Measurements from ENCODE around the gene TPT1. TPM values are rescaled to one million over a fixed set of nuclear protein-coding genes. Genes with fewer than 3 reads are reported as not detected.
"Not testable (repeated sequence)": the region's sequence is repeated elsewhere in the genome, so short reads cannot be mapped to it uniquely, and the experiment has no call there.

Gene TPT1
- total and polyA plus RNA-seq, 7 experiments from 2014 or later, result 3,943 to 13,134 (median 5,986) TPM

GRCh38 chr13:45349438-45349837, 8.5 kb upstream of the TPT1 start:
- peaks cover 5 to 49% (median 6%) of the 10 kb centered on the region in 3 experiments for H3K36me3 ChIP-seq (ENCODE audit: control insufficient read depth in 2 of 3, insufficient read depth in 3 of 3, low read length in 3 of 3)
- no peaks in the 10 kb centered on the region for H3K9me3 Mint-ChIP-seq
- peak overlapping the region in 4 of 9 donors; percentile 10 to 76 (median 34) for H3K27ac Mint-ChIP-seq
- H3K4me1 ChIP-seq (ENCODE audit: control insufficient read depth in 2 of 2, insufficient read depth in 2 of 2, low read length in 2 of 2), result no peaks in the 10 kb centered on the region
- H3K4me3 ChIP-seq (ENCODE audit: low read length), result no peak overlapping the region
- H3K27ac ChIP-seq (ENCODE audit: low read depth, low read length), result no peak overlapping the region
- ATAC-seq (no peak), DNase-seq (no peak)
- H3K9me3 ChIP-seq (ENCODE audit: control insufficient read depth in 2 of 3, low read length in 3 of 3), result no peaks in the 10 kb centered on the region
- CTCF ChIA-PET, result interaction anchor here (0.7 kb wide), 1 partner anchor 11 kb away, joined by 4 read pairs; no protein-coding TSS in a partner anchor
- H3K36me3 Mint-ChIP-seq, result peaks cover 11 to 39% (median 16%) of the 10 kb centered on the region in 5 donors
- no peaks in the 10 kb centered on the region for H3K27me3 ChIP-seq (ENCODE audit: control insufficient read depth in 2 of 2, insufficient read depth in 2 of 2, low read length in 2 of 2)
- peaks cover 0 to 19% (median 7%) of the 10 kb centered on the region in 7 donors for H3K4me1 Mint-ChIP-seq
- no peaks in the 10 kb centered on the region for H3K27me3 Mint-ChIP-seq
- POLR2A ChIA-PET, result no interaction called here
- intact Hi-C loops (cut with micrococcal nuclease), result loop anchor here in 1 of 2 donors (10.0 kb wide), 1 partner anchor 1075 kb away; no protein-coding TSS in a partner anchor
- no peak overlapping the region for H3K4me3 Mint-ChIP-seq

DNA sequence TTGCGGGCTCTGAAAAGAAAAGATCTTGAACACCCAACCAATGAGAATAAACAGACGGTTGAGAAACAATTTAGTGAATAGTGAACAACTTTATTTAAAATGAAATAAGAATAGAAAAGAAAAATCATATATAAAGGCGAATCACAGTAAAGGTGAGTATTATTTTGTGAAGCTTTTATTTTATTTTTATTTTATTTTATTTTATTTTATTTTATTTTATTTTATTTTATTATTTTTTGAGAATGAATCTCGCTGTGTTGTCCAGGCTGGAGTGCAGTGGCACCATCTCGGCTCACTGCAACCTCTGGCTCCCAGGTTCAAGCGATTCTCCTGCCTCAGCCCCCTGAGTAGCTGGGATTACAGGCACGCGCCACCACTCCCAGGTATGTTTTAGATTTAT, 3.1 kb upstream of the TPT1 start:
- intact Hi-C loops (cut with micrococcal nuclease), result loop anchor here (5.0 to 10.0 kb wide), 2 partner anchors 708 to 1069 kb away; partner anchors contain the start of gene ZC3H13 (in 1 of the 2)
- not testable (repeated sequence) for H3K4me3 Mint-ChIP-seq; H3K27me3 Mint-ChIP-seq; H3K27ac Mint-ChIP-seq; DNase-seq; H3K4me3 ChIP-seq (ENCODE audit: low read length); H3K27me3 ChIP-seq (ENCODE audit: control insufficient read depth in 2 of 2, insufficient read depth in 2 of 2, low read length in 2 of 2); H3K27ac ChIP-seq (ENCODE audit: low read depth, low read length); H3K9me3 Mint-ChIP-seq; H3K9me3 ChIP-seq (ENCODE audit: control insufficient read depth in 2 of 3, low read length in 3 of 3); ATAC-seq
- Mint-ChIP-seq H3K36me3 (peaks cover 5 to 29% (median 27%) of the 10 kb centered on the region in 5 donors), H3K4me1 (peaks cover 17 to 41% (median 33%) of the 10 kb centered on the region in 7 donors)
- Histone ChIP-seq H3K36me3 (ENCODE audit: control insufficient read depth in 2 of 3, insufficient read depth in 3 of 3, low read length in 3 of 3) (peaks cover 9 to 37% (median 10%) of the 10 kb centered on the region in 3 experiments), H3K4me1 (ENCODE audit: control insufficient read depth in 2 of 2, insufficient read depth in 2 of 2, low read length in 2 of 2) (peaks cover 17 to 23% of the 10 kb centered on the region in 2 donors)
- ChIA-PET CTCF (interaction anchor here (0.8 kb wide), 1 partner anchor 295 kb away, joined by 3 read pairs; no protein-coding TSS in a partner anchor), POLR2A (interaction anchor here (1.1 kb wide), 2 partner anchors 11 to 53 kb away, joined by 3 read pairs; no protein-coding TSS in a partner anchor)

GRCh38 chr13:45343102-45343501, 2.1 kb upstream of the TPT1 start:
- intact Hi-C loops (cut with micrococcal nuclease), result loop anchor here (5.0 to 10.0 kb wide), 2 partner anchors 709 to 1068 kb away; partner anchors contain the start of gene ZC3H13 (in 1 of the 2)
- H3K36me3 Mint-ChIP-seq, result peaks cover 11 to 36% (median 36%) of the 10 kb centered on the region in 5 donors
- peak overlapping the region in 8 of 10 donors; percentile 13 to 97 (median 40) for H3K4me3 Mint-ChIP-seq
- H3K27me3 Mint-ChIP-seq; H3K27me3 ChIP-seq (ENCODE audit: control insufficient read depth in 2 of 2, insufficient read depth in 2 of 2, low read length in 2 of 2); H3K4me3 ChIP-seq (ENCODE audit: low read length); ATAC-seq; DNase-seq; H3K9me3 ChIP-seq (ENCODE audit: control insufficient read depth in 2 of 3, low read length in 3 of 3); CTCF ChIA-PET; H3K27ac ChIP-seq (ENCODE audit: low read depth, low read length); H3K9me3 Mint-ChIP-seq: not testable (repeated sequence)
- Histone ChIP-seq H3K4me1 (ENCODE audit: control insufficient read depth in 2 of 2, insufficient read depth in 2 of 2, low read length in 2 of 2) (peaks cover 26 to 33% of the 10 kb centered on the region in 2 donors), H3K36me3 (ENCODE audit: control insufficient read depth in 2 of 3, insufficient read depth in 3 of 3, low read length in 3 of 3) (peaks cover 17 to 40% (median 19%) of the 10 kb centered on the region in 3 experiments)
- POLR2A ChIA-PET, result interaction anchor here (7.5 kb wide), 1 partner anchor 25 kb away, joined by 112 read pairs; no protein-coding TSS in a partner anchor
- H3K27ac Mint-ChIP-seq, result peak overlapping the region in 1 of 9 donors; percentile 36
- H3K4me1 Mint-ChIP-seq, result peaks cover 24 to 50% (median 43%) of the 10 kb centered on the region in 7 donors

GRCh38 chr13:45342668-45343067, 1.7 kb upstream of the TPT1 start:
- intact Hi-C loops (cut with micrococcal nuclease), result loop anchor here (5.0 to 10.0 kb wide), 2 partner anchors 710 to 1068 kb away; partner anchors contain the start of gene ZC3H13 (in 1 of the 2)
- H3K4me1 Mint-ChIP-seq, result peaks cover 26 to 55% (median 44%) of the 10 kb centered on the region in 7 donors
- peak overlapping the region in 7 of 9 donors; percentile 47 to 100 (median 98) for H3K27ac Mint-ChIP-seq

GRCh38 chr13:45341799-45342500, 967 bp upstream of the TPT1 start:
- Mint-ChIP-seq H3K9me3 (peaks cover 0 to 9% (median 0%) of the 10 kb centered on the region in 11 donors), H3K4me3 (peak overlapping the region; percentile 95 to 100 (median 98)), H3K27me3 (no peaks in the 10 kb centered on the region), H3K36me3 (peaks cover 15 to 38% (median 32%) of the 10 kb centered on the region in 5 donors), H3K4me1 (peaks cover 31 to 62% (median 49%) of the 10 kb centered on the region in 7 donors), H3K27ac (peak overlapping the region; percentile 92 to 100 (median 99))
- H3K27me3 ChIP-seq (ENCODE audit: control insufficient read depth in 2 of 2, insufficient read depth in 2 of 2, low read length in 2 of 2), result no peaks in the 10 kb centered on the region
- peaks cover 24 to 40% (median 29%) of the 10 kb centered on the region in 3 experiments for H3K36me3 ChIP-seq (ENCODE audit: control insufficient read depth in 2 of 3, insufficient read depth in 3 of 3, low read length in 3 of 3)
- peak overlapping the region; percentile 92 for H3K27ac ChIP-seq (ENCODE audit: low read depth, low read length)
- peak overlapping the region; percentile 94 for H3K4me3 ChIP-seq (ENCODE audit: low read length)
- DNase-seq (no peak), ATAC-seq (no peak)
- intact Hi-C loops (cut with micrococcal nuclease), result loop anchor here (1.0 to 10.0 kb wide), 20 partner anchors 13 to 1455 kb away; partner anchors contain the start of genes COG3 (in 2 of the 2), GPALPP1 (in 2 of the 2), GTF2F2 (in 2 of the 2) and NUFIP1 (in 2 of the 2)
- H3K9me3 ChIP-seq (ENCODE audit: control insufficient read depth in 2 of 3, low read length in 3 of 3), result no peaks in the 10 kb centered on the region
- POLR2A ChIA-PET, result interaction anchor here (0.5 to 7.5 kb wide), 12 partner anchors 9 to 222 kb away, joined by 3 to 112 read pairs (median 7); partner anchors contain the start of genes COG3, GTF2F2 and SLC25A30
- CTCF ChIA-PET, result interaction anchor here (0.7 to 1.0 kb wide), 4 partner anchors 24 to 57 kb away, joined by 3 read pairs; no protein-coding TSS in a partner anchor
- H3K4me1 ChIP-seq (ENCODE audit: control insufficient read depth in 2 of 2, insufficient read depth in 2 of 2, low read length in 2 of 2), result peaks cover 35 to 39% of the 10 kb centered on the region in 2 donors

More at GRCh38 chr13:45342668-45343067, 1.7 kb upstream of the TPT1 start:
- Histone ChIP-seq H3K36me3 (ENCODE audit: control insufficient read depth in 2 of 3, insufficient read depth in 3 of 3, low read length in 3 of 3) (peaks cover 20 to 41% (median 24%) of the 10 kb centered on the region in 3 experiments), H3K4me1 (ENCODE audit: control insufficient read depth in 2 of 2, insufficient read depth in 2 of 2, low read length in 2 of 2) (peaks cover 31 to 37% of the 10 kb centered on the region in 2 donors)
- POLR2A ChIA-PET, result interaction anchor here (1.0 to 7.5 kb wide), 5 partner anchors 20 to 122 kb away, joined by 3 to 112 read pairs (median 13); partner anchors contain the start of genes COG3 and SLC25A30
- Mint-ChIP-seq H3K4me3 (peak overlapping the region; percentile 45 to 100 (median 98)), H3K36me3 (peaks cover 11 to 38% (median 33%) of the 10 kb centered on the region in 5 donors)
- H3K4me3 ChIP-seq (ENCODE audit: low read length); H3K9me3 Mint-ChIP-seq; H3K9me3 ChIP-seq (ENCODE audit: control insufficient read depth in 2 of 3, low read length in 3 of 3); DNase-seq; ATAC-seq; H3K27me3 Mint-ChIP-seq; H3K27me3 ChIP-seq (ENCODE audit: control insufficient read depth in 2 of 2, insufficient read depth in 2 of 2, low read length in 2 of 2); H3K27ac ChIP-seq (ENCODE audit: low read depth, low read length): not testable (repeated sequence)
- CTCF ChIA-PET, result interaction anchor here (0.9 kb wide), 1 partner anchor 25 kb away, joined by 3 read pairs; no protein-coding TSS in a partner anchor
